GM18951 (cell line): ENCODE measurements around the gene PTMS.

Source experiments
- POLR2A ChIP-seq: IDR thresholded peaks from 4 replicates; pipeline ENCODE4 v1.6.1; 2011; ENCODE audit warnings: mild to moderate bottlenecking; ENCODE audit not compliant: insufficient read length, insufficient read depth; ENCODE audit errors: extremely low read depth
- in situ Hi-C: fragments of 300-500 bp; cut with MboI; formaldehyde crosslinking; loops from one replicate; pipeline ENCODE4 v1.12.0; 2022; ENCODE audit warnings: low sequenced_read_pairs, mixed read lengths, inconsistent platforms; ENCODE audit not compliant: unreplicated experiment

PTMS gene

GRCh38 chr12:6799147-6799546 lies 33.0 kb downstream of the PTMS start:
- no peak for TF ChIP-seq POLR2A
- in situ Hi-C loops: no loop called here

- no peak for TF ChIP-seq POLR2A
- in situ Hi-C loops: no loop called here
Measured at GRCh38 chr12:6807170-6807569, 41.0 kb downstream of the PTMS start.

- TF ChIP-seq POLR2A: no peak
- in situ Hi-C loops: no loop called here
Measured at GRCh38 chr12:6809056-6809455, 42.9 kb downstream of the PTMS start.

GRCh38 chr12:6810758-6811157 lies 44.6 kb downstream of the PTMS start:
- no peak for TF ChIP-seq POLR2A
- in situ Hi-C loops: no loop called here

- in situ Hi-C loops: no loop called here
- TF ChIP-seq POLR2A: no peak
Measured at GRCh38 chr12:6813363-6813762, 47.2 kb downstream of the PTMS start.

GRCh38 chr12:6816598-6816997 lies 50.4 kb downstream of the PTMS start:
- in situ Hi-C loops: no loop called here
- no peak for TF ChIP-seq POLR2A

- in situ Hi-C loops: no loop called here
- TF ChIP-seq POLR2A: no peak
Measured at GRCh38 chr12:6817098-6817497, 50.9 kb downstream of the PTMS start.

GRCh38 chr12:6817662-6818157 lies 51.5 kb downstream of the PTMS start:
- in situ Hi-C loops: no loop called here
- no peak for TF ChIP-seq POLR2A

- in situ Hi-C loops: no loop called here
- no peak for TF ChIP-seq POLR2A
Measured at GRCh38 chr12:6818222-6818621, 52.1 kb downstream of the PTMS start.

GRCh38 chr12:6818645-6819044 lies 52.5 kb downstream of the PTMS start:
- no peak for TF ChIP-seq POLR2A
- in situ Hi-C loops: no loop called here

GRCh38 chr12:6819106-6820030 lies 53.2 kb downstream of the PTMS start:
- in situ Hi-C loops: no loop called here
- no peak for TF ChIP-seq POLR2A

GRCh38 chr12:6820166-6820565 lies 54.0 kb downstream of the PTMS start:
- in situ Hi-C loops: no loop called here
- TF ChIP-seq POLR2A: no peak
